ENCODE data around the gene IL1F10. TPM values are rescaled to one million over a fixed set of nuclear protein-coding genes. Genes with fewer than 3 reads are reported as not detected.
"Not testable (repeated sequence)": the region's sequence is repeated elsewhere in the genome, so short reads cannot be mapped to it uniquely, and the experiment has no call there.

Gene IL1F10
- total RNA-seq, 4 donors from 2014 or later, result 8.3 to 41.6 (median 20.1) TPM

- 59 to 60% methylated on average over 5 of the region's 5 CpGs for WGBS, 2 donors
- no peak for TF ChIP-seq CTCF (IDR thresholded peaks at IDR 0.05)
- no peak for TF ChIP-seq POLR2A (IDR thresholded peaks at IDR 0.05)
- DNase-seq (ENCODE audit: low spot score in 2 of 2), result no peak
Observed at GRCh38 chr2:113092864-113093612, 25.3 kb downstream of the IL1F10 start.

GRCh38 chr2:113093613-113093977, 25.8 kb downstream of the IL1F10 start:
- intact Hi-C loops (cut with DNase I; ENCODE audit: low total_unique reads), result no loop called here
- DNase-seq (ENCODE audit: low spot score in 2 of 2), result no peak
- TF ChIP-seq CTCF (IDR thresholded peaks at IDR 0.05) (no peak), POLR2A (IDR thresholded peaks at IDR 0.05) (no peak)
- no peak overlapping the region for H3K4me3 ChIP-seq (ENCODE audit: low read depth, poor library complexity, severe bottlenecking)
- 46 to 55% methylated on average over 2 of the region's 2 CpGs for WGBS, 2 donors

More at GRCh38 chr2:113092864-113093612, 25.3 kb downstream of the IL1F10 start:
- intact Hi-C loops (cut with DNase I; ENCODE audit: low total_unique reads), result no loop called here
- H3K4me3 ChIP-seq (ENCODE audit: low read depth, poor library complexity, severe bottlenecking), result no peak overlapping the region

- H3K4me3 ChIP-seq (ENCODE audit: low read depth, poor library complexity, severe bottlenecking); intact Hi-C loops (cut with DNase I; ENCODE audit: low total_unique reads); DNase-seq (ENCODE audit: low spot score in 2 of 2): not testable (repeated sequence)
- WGBS, 2 donors, result 88 to 94% methylated on average over 14 of the region's 14 CpGs
Observed at GRCh38 chr2:113096306-113096705, 28.5 kb downstream of the IL1F10 start.

- WGBS, 2 donors, result 48 to 90% methylated on average over 2 of the region's 2 CpGs
- DNase-seq (ENCODE audit: low spot score in 2 of 2); intact Hi-C loops (cut with DNase I; ENCODE audit: low total_unique reads); H3K4me3 ChIP-seq (ENCODE audit: low read depth, poor library complexity, severe bottlenecking): not testable (repeated sequence)
Observed at GRCh38 chr2:113096842-113097618, 29.3 kb downstream of the IL1F10 start.

GRCh38 chr2:113098041-113098440, 30.3 kb downstream of the IL1F10 start:
- TF ChIP-seq POLR2A (IDR thresholded peaks at IDR 0.05), result no peak
- 92 to 93% methylated on average over 4 of the region's 4 CpGs for WGBS, 2 donors

GRCh38 chr2:113098532-113098931, 30.8 kb downstream of the IL1F10 start:
- no peak for TF ChIP-seq CTCF (IDR thresholded peaks at IDR 0.05)
- no peak for TF ChIP-seq POLR2A (IDR thresholded peaks at IDR 0.05)
- no peak overlapping the region for H3K4me3 ChIP-seq (ENCODE audit: low read depth, poor library complexity, severe bottlenecking)
- WGBS, 2 donors, result 88 to 92% methylated on average over 5 to 6 of the region's 6 CpGs
- DNase-seq (ENCODE audit: low spot score in 2 of 2), result no peak
- intact Hi-C loops (cut with DNase I; ENCODE audit: low total_unique reads), result no loop called here

More at GRCh38 chr2:113098041-113098440, 30.3 kb downstream of the IL1F10 start:
- no peak for DNase-seq (ENCODE audit: low spot score in 2 of 2)
- intact Hi-C loops (cut with DNase I; ENCODE audit: low total_unique reads), result no loop called here
- no peak overlapping the region for H3K4me3 ChIP-seq (ENCODE audit: low read depth, poor library complexity, severe bottlenecking)

GRCh38 chr2:113102133-113102532, 34.4 kb downstream of the IL1F10 start:
- intact Hi-C loops (cut with DNase I; ENCODE audit: low total_unique reads), result no loop called here
- no peak overlapping the region for H3K4me3 ChIP-seq (ENCODE audit: low read depth, poor library complexity, severe bottlenecking)
- 76 to 95% methylated on average over 2 of the region's 2 CpGs for WGBS, 2 donors
- TF ChIP-seq POLR2A (IDR thresholded peaks at IDR 0.05) (no peak), CTCF (IDR thresholded peaks at IDR 0.05) (no peak)
- no peak for DNase-seq (ENCODE audit: low spot score in 2 of 2)

All from lower leg skin (tissue), 4 donors.